Astrocyte of the cerebellum (primary cell): ENCODE data around the gene CTNNA2.

ENCODE experiments used
- DNase-seq: peaks from one replicate; pipeline ENCODE4 v3.0.0-alpha.2; 2011; ENCODE audit warnings: low read depth
- H3K4me3 ChIP-seq: 2 replicates; pipeline ENCODE4 v1.5.1; 2011; ENCODE audit warnings: mild to moderate bottlenecking, low read depth, low read length, moderate library complexity
- CTCF ChIP-seq: IDR thresholded peaks from 2 replicates; pipeline ENCODE4 v1.5.1; 2012; ENCODE audit warnings: low read length, low read depth, moderate library complexity, mild to moderate bottlenecking; ENCODE audit errors: missing control alignments
- in situ Hi-C: cut with HindIII; loops from 2 replicates; pipeline ENCODE4 v1.10.0; 2017; ENCODE audit warnings: low sequenced_read_pairs

CTNNA2 gene

GRCh38 chr2:80001701-80002101 lies 488.9 kb downstream of the CTNNA2 start:
- H3K4me3 ChIP-seq: no peak overlapping the region
- in situ Hi-C loops: no loop called here
- TF ChIP-seq CTCF: no peak
- no peak for DNase-seq

GRCh38 chr2:80002112-80002511 lies 489.3 kb downstream of the CTNNA2 start:
- TF ChIP-seq CTCF: no peak
- no peak overlapping the region for H3K4me3 ChIP-seq
- no peak for DNase-seq
- in situ Hi-C loops: no loop called here

DNA sequence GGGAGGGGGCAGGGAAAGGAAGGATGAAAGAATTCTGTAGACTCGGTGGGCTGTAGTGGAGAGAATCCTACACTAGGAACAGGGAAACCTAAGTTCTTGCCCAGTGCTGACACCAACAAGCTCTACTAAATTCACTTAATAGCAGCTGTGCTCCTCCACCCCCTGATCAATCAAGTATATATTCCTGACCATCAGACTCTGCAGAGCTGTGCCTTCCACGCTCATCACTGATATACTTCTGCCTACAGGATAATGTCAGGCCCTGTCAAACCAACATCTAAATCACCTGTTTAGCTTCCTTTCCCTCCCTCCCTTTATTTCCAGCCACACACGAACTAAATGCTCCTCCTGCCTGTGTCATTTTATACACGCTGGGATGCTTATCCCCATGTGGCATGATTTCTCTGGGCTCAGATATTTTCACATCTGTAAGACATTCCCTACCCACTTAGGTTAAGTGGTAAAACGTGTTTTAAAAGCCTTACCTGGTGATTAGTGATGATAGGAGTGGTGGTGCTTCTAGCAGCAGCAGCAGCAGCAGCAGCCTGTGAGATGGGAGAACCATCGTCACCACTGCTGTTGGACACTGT lies 489.8 kb downstream of the CTNNA2 start:
- in situ Hi-C loops: no loop called here
- no peak overlapping the region for H3K4me3 ChIP-seq
- no peak for DNase-seq
- TF ChIP-seq CTCF: no peak

GRCh38 chr2:80007777-80008503 lies 495.1 kb downstream of the CTNNA2 start:
- in situ Hi-C loops: no loop called here
- DNase-seq: no peak

GRCh38 chr2:80008596-80008995 lies 495.7 kb downstream of the CTNNA2 start:
- DNase-seq: no peak
- H3K4me3 ChIP-seq: no peak overlapping the region
- in situ Hi-C loops: no loop called here
- TF ChIP-seq CTCF: no peak

More at GRCh38 chr2:80007777-80008503, 495.1 kb downstream of the CTNNA2 start:
- TF ChIP-seq CTCF: no peak
- H3K4me3 ChIP-seq: no peak overlapping the region

DNA sequence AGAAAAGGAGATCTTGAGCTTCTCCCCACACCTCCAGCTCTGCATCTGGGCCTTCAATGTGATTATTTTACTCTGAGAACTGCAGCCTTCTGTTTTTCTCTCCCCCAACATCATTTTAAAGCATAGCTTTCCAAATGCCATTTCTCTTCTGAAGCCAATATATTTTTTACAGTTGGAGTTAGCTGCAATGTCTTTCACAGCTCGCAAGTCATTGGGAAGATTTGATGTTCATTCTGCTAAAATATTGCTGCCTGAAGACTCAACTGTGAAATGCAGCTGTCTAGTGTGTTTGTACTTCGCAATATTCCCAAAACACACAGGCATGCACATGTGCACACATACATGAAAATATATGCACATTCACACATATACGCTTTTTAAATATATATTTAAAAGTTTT lies 496.4 kb downstream of the CTNNA2 start:
- in situ Hi-C loops: no loop called here
- no peak for TF ChIP-seq CTCF

More for the DNA sequence above, 496.4 kb downstream of the CTNNA2 start:
- H3K4me3 ChIP-seq: no peak overlapping the region
- DNase-seq: no peak
